GM18511 (cell line): ENCODE data around the gene GPR137B.

Experiments used
- ATAC-seq: cut with Tn5 transposase; IDR thresholded peaks from one replicate; pipeline ENCODE4 v1.9.1; 2021; ENCODE audit warnings: mild to moderate bottlenecking, moderate library complexity; ENCODE audit not compliant: unreplicated experiment

Gene GPR137B

DNA sequence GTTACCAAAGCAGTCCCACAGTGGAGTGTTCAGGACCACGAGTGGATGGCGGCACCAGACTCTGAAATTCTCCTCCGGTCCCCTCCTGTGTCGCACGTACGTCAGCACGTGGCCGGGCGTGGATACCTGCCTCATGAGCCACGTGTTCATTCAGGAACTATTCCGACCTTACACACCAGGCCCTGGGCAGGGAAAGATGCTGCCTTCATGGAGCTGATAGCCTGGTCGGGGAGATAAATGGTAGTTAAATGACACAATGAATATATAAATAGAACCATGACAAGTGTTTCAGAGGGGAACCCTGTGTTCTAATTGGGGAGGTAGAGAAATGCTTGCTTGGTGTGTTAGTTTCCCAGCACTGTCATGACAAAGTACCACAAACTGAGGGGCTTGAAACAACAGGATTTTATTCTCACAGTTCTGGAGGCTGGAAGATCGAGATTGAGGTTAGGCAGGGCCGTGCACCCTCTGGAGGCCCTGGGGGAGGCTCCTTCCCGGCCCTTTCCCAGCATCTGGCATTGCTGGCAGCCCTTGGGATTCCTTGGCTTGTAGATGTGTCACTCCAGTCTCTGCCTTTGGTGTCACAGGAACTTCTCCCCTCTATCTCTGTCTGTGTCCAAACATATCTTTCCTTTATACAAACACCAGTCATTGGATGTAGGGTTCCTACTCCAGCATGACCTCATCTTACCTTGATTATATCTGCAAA is 28.9 kb upstream of the GPR137B start:
- no peak for ATAC-seq

DNA sequence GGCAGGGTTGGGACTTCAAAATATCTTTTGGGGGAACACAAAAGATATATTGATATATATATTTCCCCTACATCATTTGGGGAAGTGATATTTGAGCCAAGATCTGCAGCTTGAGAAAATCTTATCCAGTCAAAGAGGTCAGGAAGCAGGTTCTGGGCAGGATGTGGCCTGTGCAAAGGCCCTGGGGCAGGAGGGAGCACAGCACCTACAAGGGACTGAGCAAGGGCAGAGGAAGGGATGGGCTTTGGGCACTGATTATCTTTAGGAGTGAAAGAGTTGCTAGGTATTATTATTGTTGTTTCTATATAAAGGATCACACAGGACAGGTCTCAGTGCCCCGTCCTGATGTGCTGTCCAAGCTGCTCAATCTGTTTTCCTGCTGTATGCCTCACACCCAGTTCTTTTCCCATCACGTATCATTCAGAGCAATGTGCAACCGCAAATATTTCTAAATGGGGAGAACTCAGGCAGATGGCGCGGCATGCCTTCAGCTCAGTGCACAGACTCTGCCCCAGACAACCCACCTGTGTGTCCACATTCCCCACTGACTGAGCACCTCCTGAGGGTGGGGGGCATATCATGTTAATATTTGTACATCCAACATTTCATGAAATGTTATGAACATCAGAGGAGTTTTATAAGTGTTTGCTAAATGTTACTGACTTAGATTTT is 28.1 kb upstream of the GPR137B start:
- no peak for ATAC-seq

DNA sequence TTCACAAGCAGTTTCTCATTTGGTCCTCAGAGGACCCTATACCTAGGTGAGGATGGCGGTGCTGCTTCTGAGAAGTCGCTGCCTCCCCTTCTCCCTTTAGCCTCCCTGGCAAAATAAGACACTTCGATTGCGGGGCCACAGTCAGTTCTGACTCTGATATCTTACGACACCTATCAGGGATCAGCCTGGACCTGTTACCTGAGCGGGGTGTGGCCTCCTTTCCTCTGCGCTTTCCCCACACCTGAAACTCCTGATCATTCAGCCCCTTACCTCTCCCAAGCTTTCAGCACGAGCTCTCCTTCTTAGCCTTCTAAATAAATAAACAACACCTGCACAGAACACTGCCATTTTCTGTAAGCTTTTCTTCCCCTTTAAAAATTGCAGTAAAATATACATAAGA is 24.6 kb upstream of the GPR137B start:
- no peak for ATAC-seq

DNA sequence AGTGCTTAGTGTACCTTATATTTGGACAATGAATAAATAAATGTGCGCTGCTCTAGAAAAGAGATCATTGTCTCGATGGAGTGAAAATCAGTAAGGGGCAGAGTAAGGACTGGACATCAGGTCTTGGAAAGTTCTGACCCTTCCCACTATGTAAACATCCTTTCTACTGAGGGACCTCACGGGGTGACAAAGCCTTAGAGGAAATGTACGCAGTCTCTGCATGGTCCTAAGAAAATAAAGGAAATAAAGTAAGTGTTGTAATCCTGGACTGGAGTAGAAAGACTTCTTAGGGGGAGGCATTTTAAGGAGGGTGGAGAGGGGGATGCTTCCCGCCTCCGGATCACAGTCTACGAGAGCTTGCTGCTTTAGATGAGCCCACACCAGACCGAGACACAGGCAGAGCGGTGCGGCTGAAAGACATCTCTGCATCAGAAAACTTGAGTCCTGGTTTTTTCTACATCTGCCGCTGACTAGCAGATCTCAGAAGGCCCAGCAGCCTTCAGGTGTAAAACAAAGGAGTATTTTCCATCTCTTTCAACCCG is 22.3 kb upstream of the GPR137B start:
- ATAC-seq: no peak

DNA sequence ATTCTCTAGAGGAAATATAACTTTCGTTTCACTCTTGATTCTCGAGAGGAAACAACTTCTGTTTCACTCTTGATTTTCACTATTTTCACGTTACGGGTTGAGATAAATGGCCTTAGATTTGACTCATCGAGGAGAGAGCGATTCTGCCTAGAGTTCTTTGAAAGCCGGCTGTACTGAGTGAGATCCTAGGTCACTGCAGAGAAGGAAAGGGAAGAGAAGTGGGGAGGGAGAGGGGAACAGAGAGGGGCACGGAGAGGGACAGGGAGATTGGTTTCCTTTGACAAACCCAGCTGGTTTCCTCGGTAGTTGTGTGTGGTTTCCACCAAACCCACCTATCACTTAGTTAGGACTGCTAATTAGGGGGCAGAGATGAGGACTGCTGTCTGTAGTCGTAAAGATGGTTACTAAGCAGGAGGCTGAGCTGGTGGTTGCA is 21.6 kb upstream of the GPR137B start:
- ATAC-seq: peak; percentile 63

DNA sequence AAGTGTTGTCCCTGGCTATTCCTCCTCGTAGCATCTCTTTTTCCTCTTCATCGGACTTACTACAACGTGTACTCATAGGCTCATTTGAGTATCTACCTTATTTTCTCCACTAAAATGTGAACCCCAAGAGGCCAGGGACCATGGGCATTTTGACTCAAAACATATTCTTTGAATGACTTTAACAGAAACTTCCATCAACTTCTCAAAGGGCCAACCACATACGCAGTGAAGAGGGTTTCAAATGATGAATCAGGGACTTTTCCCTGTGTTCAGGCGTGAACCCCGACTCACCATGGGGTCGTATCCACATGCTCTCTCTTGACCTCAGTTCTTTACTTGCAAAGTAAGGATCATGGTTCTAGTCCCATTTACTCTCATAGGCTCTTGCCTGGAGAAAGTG is 20.2 kb upstream of the GPR137B start:
- ATAC-seq: peak; percentile 52

DNA sequence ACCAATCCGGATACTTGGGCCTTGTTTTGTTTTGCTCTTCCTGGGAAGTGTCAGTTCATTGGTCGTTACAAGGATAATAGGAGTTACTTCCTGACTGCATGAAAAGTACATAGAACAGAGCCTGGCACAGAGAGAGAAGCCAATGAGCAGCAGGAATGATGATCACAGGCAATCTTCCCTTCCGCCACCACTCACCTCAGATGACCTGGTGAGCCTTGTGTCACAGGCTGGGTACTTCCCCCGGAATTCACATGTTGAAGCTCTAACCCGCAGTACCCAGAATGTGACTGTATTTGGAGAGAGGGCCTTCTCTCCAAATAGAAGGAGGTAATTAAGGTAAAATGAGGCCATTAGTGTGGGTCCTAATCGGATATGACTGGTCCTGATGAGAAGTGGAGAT is 18.8 kb upstream of the GPR137B start:
- no peak for ATAC-seq

DNA sequence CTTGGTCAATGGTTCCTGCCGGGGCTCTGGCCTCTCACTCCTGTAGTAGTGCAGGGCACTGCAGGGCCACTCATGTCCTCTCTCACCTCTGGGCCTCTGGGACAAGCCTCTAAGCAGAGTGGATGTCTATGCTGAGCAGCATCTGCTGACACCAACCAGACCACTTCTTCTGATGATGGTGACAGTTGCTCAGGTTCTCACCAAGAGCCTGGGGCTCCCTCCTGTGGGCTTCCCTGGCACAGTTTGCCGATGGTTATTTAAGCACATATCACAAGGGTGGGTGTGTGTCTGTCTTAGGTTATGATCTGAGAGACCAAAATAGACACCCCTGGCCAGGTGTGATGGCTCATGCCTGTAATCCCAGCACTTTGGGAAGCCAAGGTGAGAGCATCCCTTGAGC is 17.4 kb upstream of the GPR137B start:
- no peak for ATAC-seq

DNA sequence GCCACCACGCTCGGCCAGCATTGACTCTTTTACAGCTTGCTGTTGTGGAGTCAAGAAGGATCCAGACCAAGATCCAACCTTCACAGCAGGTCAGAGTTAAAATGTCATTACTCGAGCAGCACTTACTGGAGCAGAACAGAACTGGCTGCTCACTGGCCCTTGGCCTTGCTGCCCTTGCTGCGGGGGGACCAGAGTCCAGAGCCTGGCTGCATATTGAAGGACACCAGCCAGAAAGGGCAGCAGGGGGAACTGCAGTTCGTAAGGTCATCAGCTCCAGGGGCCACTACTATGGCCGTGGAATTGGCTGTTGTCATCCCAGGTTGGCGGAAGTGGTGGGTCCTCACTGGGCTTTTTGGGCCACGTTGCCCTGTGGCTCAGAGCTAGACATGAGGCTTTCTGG is 15.3 kb upstream of the GPR137B start:
- no peak for ATAC-seq

DNA sequence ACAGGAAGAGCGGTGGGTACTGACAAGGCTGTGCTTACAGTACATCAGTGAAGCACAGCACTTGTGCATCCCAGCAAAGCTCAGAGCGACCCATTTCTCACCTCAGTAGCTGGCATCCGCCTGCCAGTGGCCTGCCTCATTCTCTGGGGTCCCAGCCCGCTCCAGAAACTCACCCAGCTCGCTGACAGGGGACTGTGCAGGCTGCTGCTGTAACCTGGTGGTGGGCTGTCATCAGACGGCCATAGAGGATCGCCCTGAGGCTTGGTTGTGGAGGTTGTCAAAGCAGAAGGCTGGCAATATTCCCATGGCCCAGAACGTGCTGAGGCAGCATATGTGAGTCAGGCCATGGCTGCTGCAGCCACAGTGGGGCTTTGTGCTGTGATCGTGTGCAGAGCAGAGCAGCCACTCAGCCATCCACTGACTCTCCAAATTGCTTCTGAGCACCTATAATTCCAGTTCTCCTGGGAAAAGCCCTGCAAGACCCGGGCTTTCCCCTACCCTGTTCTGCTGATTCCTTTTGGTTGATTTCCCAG is 13.6 kb upstream of the GPR137B start:
- ATAC-seq: no peak

DNA sequence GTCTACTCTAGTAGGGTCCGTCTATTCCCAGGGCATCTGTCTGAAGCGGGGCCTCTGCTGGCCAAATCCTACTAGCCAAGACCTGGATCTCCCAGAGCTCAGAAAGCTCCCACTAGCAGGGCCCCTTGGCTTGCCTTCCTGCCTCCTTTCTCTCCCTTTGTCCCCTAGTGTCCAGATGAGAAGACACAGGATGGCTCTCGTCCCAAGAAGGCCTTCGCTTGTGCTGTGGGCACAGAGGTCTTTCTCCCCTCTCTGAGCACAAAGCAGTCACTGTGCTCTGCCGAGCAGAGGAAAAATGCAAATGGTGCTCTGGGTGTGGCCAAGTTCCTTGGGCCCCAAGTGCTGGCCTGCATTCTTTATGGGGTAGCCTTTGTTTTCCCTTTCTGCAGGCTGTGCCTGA is 13.0 kb upstream of the GPR137B start:
- no peak for ATAC-seq

DNA sequence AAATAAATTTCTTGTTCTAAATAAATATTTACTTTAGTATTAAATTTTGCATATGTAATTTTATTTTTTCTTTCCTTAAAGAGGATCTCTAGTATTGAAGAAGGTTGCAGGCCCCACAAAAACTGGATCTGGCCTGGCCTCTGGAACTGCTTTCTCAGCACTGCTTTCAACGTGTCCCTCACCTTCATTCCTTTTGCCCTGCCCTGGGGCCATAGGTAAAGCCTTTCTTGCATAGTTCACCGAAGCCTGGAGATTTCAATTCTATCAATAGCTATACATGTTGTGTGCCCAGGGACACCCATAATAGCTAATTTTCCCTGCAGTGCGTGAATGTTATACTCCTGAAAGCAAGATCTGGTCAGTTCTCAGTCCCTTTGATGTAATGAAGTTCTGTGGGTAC is 12.0 kb upstream of the GPR137B start:
- no peak for ATAC-seq

DNA sequence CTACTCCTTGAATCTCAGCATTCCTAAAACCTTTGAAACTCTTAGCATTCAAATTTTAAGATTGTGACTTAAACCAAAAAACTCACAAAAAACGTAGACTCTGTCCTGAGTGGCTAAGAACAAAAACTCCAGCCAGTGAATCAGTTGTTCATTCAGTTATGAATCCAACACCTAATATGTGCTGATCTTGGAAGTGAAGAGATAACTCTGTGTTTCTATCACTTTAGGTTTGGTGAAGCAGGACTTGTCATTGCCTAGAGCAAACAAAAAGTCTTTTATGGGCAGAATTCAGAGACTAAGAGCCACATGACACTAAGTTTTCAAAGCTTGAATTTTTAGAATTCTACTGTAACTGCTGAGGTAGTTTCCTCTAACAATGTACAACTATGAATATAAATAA is 10.4 kb upstream of the GPR137B start:
- no peak for ATAC-seq

DNA sequence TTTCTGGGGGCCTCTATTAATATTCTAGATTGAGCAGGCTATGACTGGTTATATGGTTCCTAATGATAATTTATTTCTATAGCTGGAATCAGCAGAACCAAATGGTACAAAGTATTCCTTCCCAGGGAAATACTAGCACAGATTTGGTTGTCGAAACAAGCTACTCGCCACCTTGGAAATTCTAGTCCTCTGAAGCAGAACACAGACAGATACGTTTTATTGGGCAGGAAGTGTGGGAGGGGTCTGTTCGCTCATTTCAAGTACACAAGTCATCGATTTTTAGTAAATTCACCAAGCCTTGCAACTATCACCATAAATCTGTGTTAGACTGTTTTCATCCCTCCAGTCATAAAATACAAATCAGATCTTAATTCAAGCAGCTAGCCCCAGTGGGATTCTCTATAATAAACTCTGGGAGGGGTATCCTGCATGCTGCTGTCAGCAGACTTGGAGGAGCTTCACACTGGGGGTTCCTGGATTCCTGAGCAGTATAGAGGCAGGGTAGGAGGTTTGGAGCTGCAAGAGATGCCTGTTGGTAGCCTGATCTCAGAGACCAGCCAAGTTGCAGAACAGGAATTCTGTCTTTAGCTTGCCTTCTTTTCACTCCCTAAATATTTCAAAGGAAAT is 9.8 kb upstream of the GPR137B start:
- ATAC-seq: no peak

DNA sequence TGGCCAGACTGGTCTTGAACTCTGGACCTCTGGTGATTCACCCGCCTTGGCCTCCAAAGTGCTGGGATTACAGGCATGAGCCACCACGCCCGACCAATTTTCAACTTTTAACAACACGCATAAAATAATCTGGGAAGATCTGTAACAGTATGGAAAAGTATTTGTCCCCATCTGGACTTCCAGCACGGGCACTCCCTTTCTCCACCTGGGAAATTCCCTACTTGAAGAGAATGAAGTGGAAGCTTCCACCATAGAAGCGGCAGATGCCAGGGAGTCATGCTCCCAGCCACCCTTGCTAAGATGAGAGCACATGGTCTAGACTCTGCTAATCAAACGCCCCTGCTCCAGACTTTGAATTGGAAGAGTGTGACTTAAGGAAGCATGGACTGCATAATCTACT is 9.0 kb upstream of the GPR137B start:
- ATAC-seq: no peak

DNA sequence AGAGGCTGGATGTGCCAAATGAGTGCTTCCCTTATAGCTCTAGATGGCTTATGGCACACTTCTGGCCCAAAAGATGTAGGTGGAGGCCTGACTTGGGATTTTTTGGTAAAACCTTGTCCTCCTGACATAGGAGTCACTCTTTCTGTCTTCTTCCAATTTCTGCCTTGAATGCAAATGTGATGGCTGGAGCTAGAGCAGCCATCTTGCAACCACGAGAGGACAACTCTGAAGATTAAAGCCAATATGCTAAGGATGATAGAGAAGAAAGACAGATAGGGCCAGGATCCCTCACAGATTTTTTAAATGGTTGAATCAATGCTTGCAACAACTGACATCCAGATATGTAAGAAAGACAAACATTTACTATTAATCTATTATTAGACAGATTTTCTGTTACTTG is 8.5 kb upstream of the GPR137B start:
- no peak for ATAC-seq

DNA sequence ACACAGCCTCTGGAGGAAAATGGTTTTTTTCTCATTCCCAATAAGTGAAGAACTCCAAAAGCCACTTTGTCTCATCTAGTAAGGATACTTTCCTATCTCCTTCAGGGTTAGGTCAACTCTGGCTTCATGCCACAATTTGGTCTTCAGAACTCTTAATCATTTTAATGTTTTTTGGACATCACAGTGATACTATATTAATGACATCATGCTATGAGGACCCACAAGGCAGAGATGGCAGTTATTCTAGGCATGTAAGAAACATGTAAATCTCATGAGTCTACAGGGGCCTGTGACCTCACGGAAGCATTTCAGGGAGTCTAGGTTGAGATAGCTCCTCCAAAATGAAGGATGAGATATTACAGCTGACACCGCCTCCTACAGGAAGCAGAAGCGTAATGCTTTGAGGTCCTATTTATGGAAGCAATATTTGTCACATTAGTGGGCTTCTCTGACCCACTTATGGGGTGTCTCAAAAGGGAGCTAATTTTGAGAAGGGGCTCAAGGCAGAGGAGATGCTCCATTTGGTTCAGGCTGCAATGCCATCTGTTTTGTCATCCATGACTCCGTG is 5.0 kb upstream of the GPR137B start:
- no peak for ATAC-seq

DNA sequence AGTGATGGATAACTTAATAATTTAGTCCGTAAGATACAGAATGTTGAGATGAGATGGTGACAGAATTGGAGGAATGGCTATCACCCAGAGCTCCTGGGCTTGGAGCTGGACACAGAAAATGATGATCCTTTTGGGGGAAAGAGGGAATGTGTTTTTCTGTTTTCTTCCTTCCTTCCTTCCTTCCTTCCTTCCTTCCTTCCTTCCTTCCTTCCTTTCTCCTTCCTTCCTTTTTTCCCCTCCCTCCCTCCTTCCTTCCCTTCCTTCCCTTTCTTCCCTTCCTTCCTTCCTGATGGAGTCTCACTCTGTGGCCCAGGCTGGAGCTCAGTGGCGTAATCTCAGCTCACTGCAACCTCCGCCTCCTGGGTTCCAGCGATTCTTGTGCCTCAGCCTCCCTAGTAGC is 2.8 kb upstream of the GPR137B start:
- no peak for ATAC-seq

DNA sequence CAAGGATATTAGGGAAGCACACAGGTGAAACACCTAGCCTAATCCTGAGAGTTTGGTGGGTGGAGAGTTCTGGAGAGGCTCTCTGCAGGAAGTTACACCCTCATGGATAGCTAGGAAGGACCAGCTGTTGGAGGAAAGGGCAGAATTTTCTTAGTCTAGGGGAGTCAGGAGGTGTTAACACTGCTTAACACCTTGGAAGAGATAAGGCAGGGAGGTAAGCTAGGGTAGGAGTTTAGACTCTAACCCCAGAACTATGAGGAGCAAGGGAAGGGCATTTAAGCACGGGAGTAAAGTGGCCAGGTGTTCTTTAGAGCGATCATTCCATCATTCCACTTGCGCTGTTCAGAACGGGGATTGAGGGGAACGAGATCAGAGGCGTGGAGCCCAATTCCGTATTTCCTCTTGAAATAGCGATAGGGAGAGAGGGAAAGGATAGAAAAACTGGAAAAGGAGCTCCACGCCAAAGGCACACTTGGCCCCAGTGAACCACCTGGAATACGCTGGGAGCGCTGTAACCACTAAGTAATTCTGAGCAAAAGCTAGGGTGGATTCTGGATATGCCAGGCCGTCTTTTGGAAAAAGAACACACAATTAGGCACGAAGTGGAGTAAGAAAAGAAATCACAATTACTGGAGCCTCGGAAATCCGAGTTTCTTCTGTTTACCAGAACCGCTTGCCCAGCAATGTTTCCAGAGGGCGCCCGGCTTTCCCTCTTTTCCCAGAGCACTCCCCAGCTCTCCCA is 1.5 kb upstream of the GPR137B start:
- no peak for ATAC-seq

DNA sequence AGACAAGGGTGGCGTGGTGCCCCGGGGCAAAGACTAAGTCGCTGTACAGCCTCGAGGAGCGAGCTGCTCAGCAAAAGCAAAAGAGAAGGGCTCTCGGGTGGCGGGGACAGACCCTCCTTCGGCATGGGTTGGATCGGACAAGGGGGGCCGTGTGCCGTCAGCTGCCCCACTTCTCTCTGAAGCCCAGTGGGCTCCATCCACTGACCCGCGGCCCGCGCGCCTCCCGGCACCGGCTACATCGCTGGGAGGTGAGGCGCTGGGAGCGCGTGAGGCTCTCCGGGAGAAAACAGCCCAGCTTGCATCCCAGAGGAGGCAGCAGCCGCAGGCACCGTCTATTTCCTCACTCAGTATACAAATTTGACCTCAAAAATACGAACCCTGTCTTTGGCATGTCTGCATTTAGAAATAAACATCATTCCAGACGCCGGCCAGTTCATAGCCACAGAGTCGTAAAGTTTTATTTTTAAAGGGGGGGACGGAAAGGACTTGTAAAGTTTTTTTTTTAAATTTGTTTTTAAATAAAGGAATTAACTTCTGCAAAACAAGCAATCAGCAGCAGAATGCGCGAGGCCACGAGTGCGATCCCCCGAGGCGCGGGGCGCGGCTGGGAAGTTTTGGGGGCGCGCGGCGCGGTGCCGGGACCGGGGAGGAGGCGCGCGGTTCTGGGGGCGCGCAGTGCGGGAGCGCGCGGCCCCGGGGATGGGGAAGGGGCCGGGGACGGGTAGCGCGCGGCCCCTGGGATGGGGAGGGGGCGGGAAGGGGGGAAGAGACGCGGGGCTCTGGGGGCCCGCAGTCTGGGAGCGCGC is 689 bp upstream of the GPR137B start:
- ATAC-seq: peak; percentile 19
